DMS153 treated with DMSO at 0.1 percent for 48 hours (cell line): ENCODE measurements around the gene TOMM7.
"Not testable (repeated sequence)": the region's sequence is repeated elsewhere in the genome, so short reads cannot be mapped to it uniquely, and the experiment has no call there.

Experiments
- DNase-seq: peaks from one replicate; lab custom pipeline; 2025; ENCODE audit not compliant: unreplicated experiment; lab: John Stamatoyannopoulos, UW

TOMM7 gene

GRCh38 chr7:22784346-22784745 is 38.3 kb downstream of the TOMM7 start:
- no peak for DNase-seq

DNA sequence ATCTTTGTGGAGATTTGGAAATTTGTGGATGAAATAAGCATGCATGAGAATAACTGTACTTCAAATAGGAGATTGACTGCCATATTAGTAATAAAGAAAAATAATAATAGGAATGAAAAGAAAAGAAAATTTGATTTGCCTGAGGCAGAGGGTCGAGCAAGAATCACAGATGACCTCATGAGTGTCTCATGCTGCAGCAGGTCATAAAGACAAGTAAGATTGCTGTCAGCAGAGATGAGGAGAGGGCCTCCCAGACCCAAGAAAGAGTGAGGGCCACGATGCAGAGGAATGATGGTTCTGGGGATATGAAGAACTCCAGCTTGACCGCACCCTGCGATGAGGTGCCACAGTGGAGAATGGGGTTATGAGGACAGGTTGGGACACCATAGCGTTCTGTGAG is 39.2 kb downstream of the TOMM7 start:
- DNase-seq, result no peak

DNA sequence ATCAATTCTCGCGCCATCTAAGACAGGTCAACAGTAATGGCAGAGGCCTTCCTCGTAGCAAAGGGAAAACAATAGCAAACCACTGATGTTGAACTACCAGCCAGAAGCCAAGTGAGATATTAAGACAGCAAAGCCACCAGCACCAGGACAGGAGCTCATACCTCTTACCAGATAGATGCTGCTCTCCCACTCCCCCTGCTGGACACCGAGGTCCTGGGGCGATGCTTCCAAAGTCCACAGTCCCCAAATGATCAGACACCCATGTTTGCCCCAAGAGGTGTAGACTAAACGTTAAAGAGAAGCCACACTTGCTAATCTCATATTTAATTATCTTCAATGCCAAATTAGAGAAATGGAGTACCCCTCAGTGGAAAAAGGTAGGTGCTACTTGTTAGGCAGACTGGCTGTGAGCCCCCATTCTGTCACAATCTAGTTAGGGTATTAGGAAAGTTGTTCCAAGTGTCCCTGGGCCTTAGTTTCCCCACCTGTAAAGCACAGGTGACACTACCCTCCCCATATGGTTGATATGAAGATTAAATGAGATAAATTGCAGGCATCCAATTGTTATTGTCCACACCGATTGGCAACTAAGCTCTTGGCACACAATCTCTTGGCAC is 39.9 kb downstream of the TOMM7 start:
- DNase-seq, result peak; percentile 32

DNA sequence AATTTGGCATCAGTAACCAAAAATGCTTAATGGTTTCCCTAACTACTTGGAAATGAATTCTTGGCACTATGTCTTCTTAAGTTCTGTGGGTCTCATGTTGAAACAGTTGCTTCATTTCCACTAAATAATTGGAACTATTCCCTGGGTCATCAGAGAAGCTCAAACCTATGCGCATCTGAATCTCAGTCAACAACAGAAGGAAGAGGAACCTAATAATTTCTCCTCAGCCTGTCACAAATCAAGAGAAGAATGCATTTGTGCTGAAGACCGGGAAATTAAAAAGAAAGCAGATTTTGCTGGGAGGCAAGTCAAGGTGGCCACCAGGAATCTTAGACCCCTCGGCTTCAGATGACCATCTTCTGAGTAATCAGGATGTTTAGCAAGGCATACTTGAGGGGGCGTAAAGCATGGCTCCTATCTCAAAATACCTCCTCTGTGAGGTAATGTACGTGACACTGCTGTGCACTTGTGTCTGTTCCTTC is 41.4 kb downstream of the TOMM7 start:
- DNase-seq, result no peak

- not testable (repeated sequence) for DNase-seq
Observed at GRCh38 chr7:22779730-22780323, 42.8 kb downstream of the TOMM7 start.

DNA sequence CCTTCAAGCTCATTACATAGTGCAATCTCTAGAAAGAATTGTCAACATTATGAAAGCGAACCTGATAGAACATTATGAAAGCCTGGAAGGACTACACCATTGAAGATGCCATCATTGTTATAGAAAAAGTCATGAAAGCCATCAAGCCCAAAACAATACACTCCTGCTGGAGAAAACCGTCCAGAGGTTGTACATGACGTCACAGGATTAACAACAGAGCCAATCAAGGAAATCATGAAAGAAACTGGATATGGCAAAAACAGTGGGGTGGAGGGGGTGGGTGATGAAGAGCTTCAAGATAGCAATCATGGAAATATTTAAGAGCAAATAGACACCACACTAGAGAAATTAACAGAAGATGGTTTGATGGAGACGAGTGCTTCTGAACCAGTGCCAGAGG is 45.7 kb downstream of the TOMM7 start:
- DNase-seq, result no peak

- no peak for DNase-seq
Observed at GRCh38 chr7:22772885-22773284, 49.8 kb downstream of the TOMM7 start.

DNA sequence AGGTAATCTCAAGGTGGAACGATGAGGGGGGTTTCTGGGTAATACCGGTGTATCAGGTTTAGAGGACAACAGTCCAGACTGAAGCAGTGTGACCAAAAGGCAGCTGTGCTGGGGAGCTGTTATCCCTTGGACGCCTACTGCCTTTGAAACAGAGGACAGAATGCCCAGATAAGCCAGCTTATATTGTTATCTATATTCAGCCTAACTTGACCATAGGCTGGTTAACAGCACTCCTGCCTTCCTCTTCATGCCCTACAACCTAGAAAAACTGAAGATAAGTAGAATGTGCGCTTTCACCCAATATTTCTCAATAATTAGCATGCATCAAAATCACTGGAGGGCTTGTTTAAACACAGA is 50.8 kb downstream of the TOMM7 start:
- no peak for DNase-seq

DNA sequence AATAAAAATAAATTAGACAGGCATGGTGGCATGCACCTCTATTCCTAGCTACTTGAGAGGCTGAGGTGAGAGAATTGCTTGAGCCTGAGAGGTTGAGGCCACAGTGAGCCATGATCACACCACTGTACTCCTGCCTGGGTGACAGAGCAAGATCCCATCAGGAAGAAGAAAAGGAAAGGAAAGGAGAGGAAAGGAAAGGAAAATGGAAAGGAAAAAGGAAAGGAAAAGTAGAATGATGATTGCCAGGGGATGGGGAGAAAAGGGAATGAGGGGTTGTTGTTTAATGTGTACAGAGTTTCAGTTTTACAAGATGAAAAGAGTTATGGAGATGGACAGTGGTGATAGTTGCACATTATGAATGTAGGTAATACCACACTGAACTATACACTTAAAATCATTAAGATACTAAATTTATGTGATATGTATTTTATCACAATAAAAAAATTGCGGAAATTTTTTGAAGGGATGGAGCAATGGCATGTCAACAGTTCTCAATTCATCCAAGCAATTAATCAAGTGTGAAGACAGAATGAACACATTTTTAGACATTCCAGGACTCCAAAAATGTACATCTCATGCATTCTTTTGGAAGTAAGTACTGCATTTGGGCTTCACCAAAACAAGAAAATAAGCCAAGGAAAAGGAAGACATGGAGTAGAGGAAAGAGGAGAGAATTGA is 51.3 kb downstream of the TOMM7 start:
- DNase-seq, result no peak

GRCh38 chr7:22765609-22766008 is 57.0 kb downstream of the TOMM7 start:
- DNase-seq, result no peak
